ENCODE results near the gene RBM15B. TPM values are rescaled to one million over a fixed set of nuclear protein-coding genes. Genes with fewer than 3 reads are reported as not detected.

RBM15B gene, protein sequence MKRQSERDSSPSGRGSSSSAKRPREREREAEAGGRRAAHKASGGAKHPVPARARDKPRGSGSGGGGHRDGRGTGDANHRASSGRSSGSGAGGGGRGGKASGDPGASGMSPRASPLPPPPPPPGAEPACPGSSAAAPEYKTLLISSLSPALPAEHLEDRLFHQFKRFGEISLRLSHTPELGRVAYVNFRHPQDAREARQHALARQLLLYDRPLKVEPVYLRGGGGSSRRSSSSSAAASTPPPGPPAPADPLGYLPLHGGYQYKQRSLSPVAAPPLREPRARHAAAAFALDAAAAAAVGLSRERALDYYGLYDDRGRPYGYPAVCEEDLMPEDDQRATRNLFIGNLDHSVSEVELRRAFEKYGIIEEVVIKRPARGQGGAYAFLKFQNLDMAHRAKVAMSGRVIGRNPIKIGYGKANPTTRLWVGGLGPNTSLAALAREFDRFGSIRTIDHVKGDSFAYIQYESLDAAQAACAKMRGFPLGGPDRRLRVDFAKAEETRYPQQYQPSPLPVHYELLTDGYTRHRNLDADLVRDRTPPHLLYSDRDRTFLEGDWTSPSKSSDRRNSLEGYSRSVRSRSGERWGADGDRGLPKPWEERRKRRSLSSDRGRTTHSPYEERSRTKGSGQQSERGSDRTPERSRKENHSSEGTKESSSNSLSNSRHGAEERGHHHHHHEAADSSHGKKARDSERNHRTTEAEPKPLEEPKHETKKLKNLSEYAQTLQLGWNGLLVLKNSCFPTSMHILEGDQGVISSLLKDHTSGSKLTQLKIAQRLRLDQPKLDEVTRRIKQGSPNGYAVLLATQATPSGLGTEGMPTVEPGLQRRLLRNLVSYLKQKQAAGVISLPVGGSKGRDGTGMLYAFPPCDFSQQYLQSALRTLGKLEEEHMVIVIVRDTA
- total RNA-seq (2011; cell fraction: chromatin; rRNA removed; ENCODE audit: low replicate concordance), result 7.2 and 16.3 TPM in 2 replicates
- 13.6 and 16.7 TPM in 2 replicates for total RNA-seq (2011; cell fraction: nucleolus; rRNA removed)
- 11.9 and 13.1 TPM in 2 replicates for total RNA-seq (2011; cell fraction: nucleoplasm; rRNA removed)
- total RNA-seq (2014; rRNA removed) (14.6 and 19.4 TPM in 2 replicates), total RNA-seq (2014; rRNA removed; fragmentation: Illumina TruSeq; extraction: Trizol) (8.1 and 8.8 TPM in 2 replicates), total RNA-seq (2015; rRNA removed; fragmentation: Illumina TruSeq; extraction: Trizol) (13.4 and 13.9 TPM in 2 replicates), total RNA-seq (2021) (20.7 and 21.0 TPM in 2 replicates), polyA plus RNA-seq (2011; rRNA removed) (4.7 and 6.8 TPM in 2 replicates), polyA plus RNA-seq (2014; fragmentation: Illumina TruSeq; extraction: Trizol) (13.6 and 13.7 TPM in 2 replicates), polyA plus RNA-seq (2014; fragmentation: Nextera tagmentation; extraction: Ambion mirVana) (1 to 10 TPM; 1.8 to 1.9 TPM), polyA plus RNA-seq (2014; rRNA removed) (10.5 and 12.2 TPM in 2 replicates), polyA minus RNA-seq (2011; rRNA and poly(A)+ RNA removed) (7.6 and 11.9 TPM in 2 replicates), Bru-seq, nascent RNA (percentile 75 among the genes with signal in this experiment), BruChase-seq, experiment 1, labeled RNA remaining after a 2-hour chase (percentile 76 among the genes with signal in this experiment), BruChase-seq, experiment 2, labeled RNA remaining after a 6-hour chase (percentile 84 among the genes with signal in this experiment)
- polyA plus RNA-seq (2011; cell fraction: cytosol; rRNA removed), result 6.4 and 10.4 TPM in 2 replicates
- polyA plus RNA-seq (2011; cell fraction: nucleus; rRNA removed), result 4.3 and 6.1 TPM in 2 replicates
- polyA plus RNA-seq (2012), result 10.9 and 12.3 TPM in 2 replicates
- polyA minus RNA-seq (2011; cell fraction: cytosol; rRNA and poly(A)+ RNA removed), result 8.6 and 9.6 TPM in 2 replicates
- 10.5 and 13.3 TPM in 2 replicates for polyA minus RNA-seq (2011; cell fraction: nucleus; rRNA and poly(A)+ RNA removed)
- long read RNA-seq, experiment 1, full-length matches to known transcripts, result 396 of 396 reads
- long read RNA-seq, experiment 1, partial matches to known transcripts, result 0 of 396 reads
- long read RNA-seq, experiment 1, other reads (novel, unspliced or antisense), result 0 of 396 reads
- long read RNA-seq, experiment 2, full-length matches to known transcripts, result 68 of 68 reads
- long read RNA-seq, experiment 2, partial matches to known transcripts, result 0 of 68 reads
- long read RNA-seq, experiment 2, other reads (novel, unspliced or antisense), result 0 of 68 reads
- long read RNA-seq, experiment 3, full-length matches to known transcripts, result 4 of 4 reads
- long read RNA-seq, experiment 3, partial matches to known transcripts, result 0 of 4 reads
- long read RNA-seq, experiment 3, other reads (novel, unspliced or antisense), result 0 of 4 reads

DNA sequence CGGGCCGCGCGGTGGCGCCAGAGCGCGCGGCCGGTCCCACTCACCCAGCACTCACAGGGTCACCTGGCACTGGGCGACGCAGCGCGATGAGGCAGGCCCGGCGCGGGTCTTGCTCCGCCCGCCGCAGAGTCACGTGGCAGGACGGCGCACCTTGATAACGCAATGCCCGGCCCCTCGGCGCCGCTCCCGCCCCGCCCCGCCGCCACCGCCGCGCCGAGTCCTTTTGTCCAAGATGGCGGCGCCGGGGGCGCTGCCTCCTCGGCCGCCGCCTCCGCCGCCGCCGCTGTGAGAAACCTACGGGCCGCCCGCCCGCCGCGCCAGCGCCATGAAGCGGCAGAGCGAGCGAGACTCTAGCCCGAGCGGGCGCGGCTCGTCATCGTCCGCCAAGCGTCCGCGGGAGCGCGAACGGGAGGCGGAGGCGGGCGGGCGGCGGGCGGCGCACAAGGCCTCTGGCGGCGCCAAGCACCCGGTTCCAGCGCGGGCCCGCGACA is at the start of gene RBM15B:
TSS of gene RBM15B (plus strand) at position 211 of the 491 bp plus-strand sequence. CDS start at position 326, 115 bp downstream.
- ChIA-PET POLR2A (no interaction called here), CTCF (ENCODE audit: low intra/inter-chr PET ratio) (no interaction called here)
- Histone ChIP-seq H3K9ac (ENCODE audit: insufficient read depth in 1 of 2, low read depth in 2 of 2, low read length in 2 of 2) (peak within 1 kb of the TSS; percentile 81 to 92), H3K4me1 (replicated peaks in 1 of 2; ENCODE audit: control insufficient read depth in 2 of 2, insufficient read depth in 2 of 2, low read length in 2 of 2) (peaks cover 29 to 38% of the 10 kb centered on the region in 2 experiments), H3K4me2 (ENCODE audit: insufficient read depth, low read length) (peak within 1 kb of the TSS; percentile 84), H3K4me3 (peak within 1 kb of the TSS; percentile 69), H3K79me2 (ENCODE audit: control insufficient read depth, insufficient read depth, low read length) (peaks cover 60% of the 10 kb centered on the region), H3K36me3 (ENCODE audit: control insufficient read depth, insufficient read depth, low read length) (peaks cover 76% of the 10 kb centered on the region), H3K27ac (ENCODE audit: extremely low read depth, low read depth, low read length) (peak within 1 kb of the TSS; percentile 79), H2AFZ (ENCODE audit: low read depth, low read length) (peak within 1 kb of the TSS; percentile 84), H3K9me3 (replicated peaks; ENCODE audit: control insufficient read depth, insufficient read depth, low read depth, low read length) (no peaks in the 10 kb centered on the region), H3K27me3 (ENCODE audit: control insufficient read depth in 2 of 2, insufficient read depth in 2 of 2, low read length in 2 of 2) (no peaks in the 10 kb centered on the region), H4K20me1 (replicated peaks; ENCODE audit: control insufficient read depth, insufficient read depth, low read length) (peaks cover 30% of the 10 kb centered on the region; the same call in 1 of the 2 replicates), H3K9me1 (ENCODE audit: control insufficient read depth, insufficient read depth, low read length) (peaks cover 23% of the 10 kb centered on the region)
- ATAC-seq (peak; percentile 93), DNase-seq (ENCODE audit: extremely low read depth in 1 of 4, low spot score in 3 of 4) (peak; percentile 79 to 95 (median 88)), FAIRE-seq (no peak)
- intact Hi-C loops (cut with micrococcal nuclease) (loop anchor here (1.0 kb wide), 1 partner anchor 108 kb away; no protein-coding TSS in a partner anchor), in situ Hi-C loops (cut with MboI) (no loop called here)
- no TSS peak for BruUV-seq (replicated peaks)
- 0% methylated on average over 26 of the region's 83 CpGs for WGBS (ENCODE audit: insufficient coverage, low coverage, missing lambda C conversion rate)
- TF ChIP-seq ZC3H4 (CRISPR knock-in tag; IDR thresholded peaks at IDR 0.05; ENCODE audit: borderline replicate concordance), result no peak
- no peak for TF ChIP-seq EGR1 (conservative IDR thresholded peaks at IDR 0.05)
- TF ChIP-seq SRSF7 (optimal IDR thresholded peaks at IDR 0.05; ENCODE audit: low read depth, low read length), result no peak
- TF ChIP-seq C11orf30 (IDR thresholded peaks at IDR 0.05; ENCODE audit: low read depth), result peak; percentile 80
- TF ChIP-seq ZNF41 (CRISPR knock-in tag; conservative IDR thresholded peaks at IDR 0.05), result no peak
- no peak for TF ChIP-seq ZNF444 (CRISPR knock-in tag; IDR thresholded peaks at IDR 0.05)
- no peak for TF ChIP-seq DDX20 (tag; IDR thresholded peaks at IDR 0.05; ENCODE audit: low read depth)
- TF ChIP-seq ZNF280A (IDR thresholded peaks at IDR 0.05; ENCODE audit: low read depth, partially characterized antibody), result no peak
- TF ChIP-seq, protein P1, sequence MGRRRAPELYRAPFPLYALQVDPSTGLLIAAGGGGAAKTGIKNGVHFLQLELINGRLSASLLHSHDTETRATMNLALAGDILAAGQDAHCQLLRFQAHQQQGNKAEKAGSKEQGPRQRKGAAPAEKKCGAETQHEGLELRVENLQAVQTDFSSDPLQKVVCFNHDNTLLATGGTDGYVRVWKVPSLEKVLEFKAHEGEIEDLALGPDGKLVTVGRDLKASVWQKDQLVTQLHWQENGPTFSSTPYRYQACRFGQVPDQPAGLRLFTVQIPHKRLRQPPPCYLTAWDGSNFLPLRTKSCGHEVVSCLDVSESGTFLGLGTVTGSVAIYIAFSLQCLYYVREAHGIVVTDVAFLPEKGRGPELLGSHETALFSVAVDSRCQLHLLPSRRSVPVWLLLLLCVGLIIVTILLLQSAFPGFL (CRISPR knock-in tag; IDR thresholded peaks at IDR 0.05), result no peak
- no peak for TF ChIP-seq FUS (optimal IDR thresholded peaks at IDR 0.05; ENCODE audit: low read depth, low read length)
- TF ChIP-seq KAT8 (IDR thresholded peaks at IDR 0.05; ENCODE audit: low read depth), result no peak
- peak; percentile 72; the same call in 1 of the 2 replicates for TF ChIP-seq SIN3B (IDR thresholded peaks at IDR 0.05; ENCODE audit: low read depth)

All from K562 (cell line).